ENCODE results near the gene RNU2-63P. TPM values are rescaled to one million over a fixed set of nuclear protein-coding genes. Genes with fewer than 3 reads are reported as not detected.

The RNU2-63P gene
- total RNA-seq (2014; rRNA removed; shearing (Covaris generic)) (97.4 and 246 TPM in 2 replicates), total RNA-seq (2022) (4.8 and 17.9 TPM in 2 replicates), Bru-seq, nascent RNA (percentile 98 among the genes with signal in this experiment), BruChase-seq, experiment 1, labeled RNA remaining after a 6-hour chase (percentile 69 among the genes with signal in this experiment), BruChase-seq, experiment 2, labeled RNA remaining after a 2-hour chase (percentile 64 among the genes with signal in this experiment)
- long read RNA-seq = 0 reads

DNA sequence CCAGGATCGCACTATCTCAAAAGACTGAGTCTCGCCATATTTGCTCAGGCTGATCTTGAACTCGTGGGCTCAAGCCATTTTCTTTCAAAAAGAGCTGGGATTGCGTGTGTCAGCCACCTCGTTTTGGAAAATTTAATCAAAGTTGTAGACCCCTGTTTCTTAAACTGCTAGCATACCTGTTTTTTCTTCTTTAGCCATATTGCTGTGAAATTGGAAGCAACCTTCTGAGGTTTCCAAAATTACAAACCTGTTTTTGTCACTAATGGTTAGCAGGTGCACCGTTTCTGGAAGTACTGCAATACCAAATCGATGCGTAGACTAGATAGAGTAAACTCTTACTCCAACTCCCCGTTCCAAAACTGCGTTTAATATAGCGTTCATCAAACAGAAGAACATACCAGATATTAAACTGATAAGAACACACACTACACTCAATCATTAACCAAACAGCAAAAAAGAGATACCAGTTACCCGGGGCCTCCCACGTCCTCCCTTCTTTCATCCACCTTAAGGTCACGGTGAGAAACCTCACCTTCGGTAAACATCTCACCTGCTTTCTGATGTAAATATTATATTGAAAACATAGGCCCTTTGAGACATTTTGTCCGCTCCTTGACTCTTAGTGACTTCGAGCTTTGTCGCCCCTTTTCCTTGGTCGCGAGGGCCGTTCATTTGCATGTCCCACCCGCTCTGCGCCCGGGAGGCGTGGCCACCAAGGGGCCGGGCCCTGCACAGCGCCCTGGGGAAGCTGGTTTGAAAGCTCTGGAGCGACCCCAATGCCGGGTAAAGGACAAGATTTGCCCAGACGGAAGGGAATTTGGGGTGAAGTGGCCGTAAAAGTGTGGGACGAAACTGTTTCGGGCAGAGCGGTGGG lies at the start of gene RNU2-63P:
TSS of gene RNU2-63P (minus strand) at position 462 of the 874 bp plus-strand sequence.
- Histone ChIP-seq H4K20me1 (ENCODE audit: insufficient read depth, low read length) (no peaks in the 10 kb centered on the region), H3K4me2 (ENCODE audit: low read length) (peak within 1 kb of the TSS; percentile 68), H3K79me2 (ENCODE audit: insufficient read depth, low read depth, low read length) (no peaks in the 10 kb centered on the region), H3K9me2 (ENCODE audit: insufficient read depth, low read length) (no peaks in the 10 kb centered on the region), H3K36me3 (ENCODE audit: insufficient read depth, low read length) (no peaks in the 10 kb centered on the region), H2AFZ (ENCODE audit: low read length) (peak within 1 kb of the TSS; percentile 62), H3K4me1 (ENCODE audit: insufficient read depth, low read length, poor library complexity, severe bottlenecking) (peaks cover 15% of the 10 kb centered on the region), H3K27ac (ENCODE audit: low read depth, low read length, poor library complexity, severe bottlenecking) (peak within 1 kb of the TSS; percentile 66), H3K4me3 (ENCODE audit: low read depth, low read length, poor library complexity, severe bottlenecking) (peak within 1 kb of the TSS; percentile 69), H3K9me3 (ENCODE audit: low read length) (no peaks in the 10 kb centered on the region; the same call in 1 of the 2 replicates)
- POLR2A ChIA-PET = interaction anchor here (0.8 to 1.4 kb wide), 4 partner anchors 15 to 44 kb away, joined by 3 to 7 read pairs (median 4); no protein-coding TSS in a partner anchor
- intact Hi-C loops (cut with micrococcal nuclease; ENCODE audit: unreplicated experiment) = loop anchor here (5.0 kb wide), 1 partner anchor 36 kb away; no protein-coding TSS in a partner anchor
- TSS peak; percentile 100 for BruUV-seq (replicated peaks)
- CTCF ChIA-PET (ENCODE audit: unreplicated experiment) = no interaction called here
- TF ChIP-seq, protein P1, sequence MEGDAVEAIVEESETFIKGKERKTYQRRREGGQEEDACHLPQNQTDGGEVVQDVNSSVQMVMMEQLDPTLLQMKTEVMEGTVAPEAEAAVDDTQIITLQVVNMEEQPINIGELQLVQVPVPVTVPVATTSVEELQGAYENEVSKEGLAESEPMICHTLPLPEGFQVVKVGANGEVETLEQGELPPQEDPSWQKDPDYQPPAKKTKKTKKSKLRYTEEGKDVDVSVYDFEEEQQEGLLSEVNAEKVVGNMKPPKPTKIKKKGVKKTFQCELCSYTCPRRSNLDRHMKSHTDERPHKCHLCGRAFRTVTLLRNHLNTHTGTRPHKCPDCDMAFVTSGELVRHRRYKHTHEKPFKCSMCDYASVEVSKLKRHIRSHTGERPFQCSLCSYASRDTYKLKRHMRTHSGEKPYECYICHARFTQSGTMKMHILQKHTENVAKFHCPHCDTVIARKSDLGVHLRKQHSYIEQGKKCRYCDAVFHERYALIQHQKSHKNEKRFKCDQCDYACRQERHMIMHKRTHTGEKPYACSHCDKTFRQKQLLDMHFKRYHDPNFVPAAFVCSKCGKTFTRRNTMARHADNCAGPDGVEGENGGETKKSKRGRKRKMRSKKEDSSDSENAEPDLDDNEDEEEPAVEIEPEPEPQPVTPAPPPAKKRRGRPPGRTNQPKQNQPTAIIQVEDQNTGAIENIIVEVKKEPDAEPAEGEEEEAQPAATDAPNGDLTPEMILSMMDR (conservative IDR thresholded peaks at IDR 0.05; ENCODE audit: low read length) = no peak
- no peak for TF ChIP-seq EZH2phosphoT487 (IDR thresholded peaks at IDR 0.05; ENCODE audit: borderline replicate concordance, low read depth, low read length)
- peak; percentile 86 for DNase-seq (ENCODE audit: low spot score)

DNA sequence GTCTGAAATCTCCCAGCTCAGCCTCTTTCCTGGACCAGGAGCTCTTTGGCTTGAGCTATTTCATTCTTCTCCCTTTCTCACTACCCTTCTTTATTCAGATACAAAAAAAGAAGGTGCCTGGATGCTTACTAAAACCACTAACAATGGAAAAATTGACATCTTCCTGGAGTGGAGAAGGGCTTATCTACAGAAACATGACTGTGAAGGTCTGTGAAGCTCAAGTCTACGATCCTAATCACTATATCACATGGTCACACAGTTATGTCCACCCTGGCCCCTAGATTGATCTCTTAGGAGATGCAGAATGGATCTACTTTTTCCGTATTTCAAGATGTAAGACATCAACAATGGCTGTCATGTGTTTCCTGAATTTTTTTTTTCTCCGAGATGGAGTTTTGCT lies 44.9 kb upstream of the RNU2-63P start:
- H3K79me2 ChIP-seq (ENCODE audit: insufficient read depth, low read depth, low read length) = no peaks in the 10 kb centered on the region
- no peak overlapping the region for H2AFZ ChIP-seq (ENCODE audit: low read length)
- no peaks in the 10 kb centered on the region for H3K9me3 ChIP-seq (ENCODE audit: low read length)
- no peaks in the 10 kb centered on the region for H3K36me3 ChIP-seq (ENCODE audit: insufficient read depth, low read length)
- no peak overlapping the region for H3K4me3 ChIP-seq (ENCODE audit: low read depth, low read length, poor library complexity, severe bottlenecking)
- H3K27ac ChIP-seq (ENCODE audit: low read depth, low read length, poor library complexity, severe bottlenecking) = no peak overlapping the region
- DNase-seq (ENCODE audit: low spot score) = no peak
- H3K9me2 ChIP-seq (ENCODE audit: insufficient read depth, low read length) = no peaks in the 10 kb centered on the region
- TF ChIP-seq EZH2phosphoT487 (IDR thresholded peaks at IDR 0.05; ENCODE audit: borderline replicate concordance, low read depth, low read length) = no peak
- TF ChIP-seq, protein P1 (conservative IDR thresholded peaks at IDR 0.05; ENCODE audit: low read length) = no peak
- peaks cover 3% of the 10 kb centered on the region for H3K4me1 ChIP-seq (ENCODE audit: insufficient read depth, low read length, poor library complexity, severe bottlenecking)
- no peaks in the 10 kb centered on the region for H4K20me1 ChIP-seq (ENCODE audit: insufficient read depth, low read length)
- no peak overlapping the region for H3K4me2 ChIP-seq (ENCODE audit: low read length)
- ChIA-PET CTCF (ENCODE audit: unreplicated experiment) (interaction anchor here (1.3 kb wide), 1 partner anchor 98 kb away, joined by 4 read pairs; no protein-coding TSS in a partner anchor), POLR2A (interaction anchor here (0.8 to 1.3 kb wide), 2 partner anchors 28 to 101 kb away, joined by 3 to 5 read pairs; no protein-coding TSS in a partner anchor)
- BruUV-seq (replicated peaks) = no TSS peak
- intact Hi-C loops (cut with micrococcal nuclease; ENCODE audit: unreplicated experiment) = loop anchor here (2.0 kb wide), 1 partner anchor 126 kb away; no protein-coding TSS in a partner anchor
